Bronchial epithelial cell (primary cell): ENCODE results near the gene PCED1B. TPM values are rescaled to one million over a fixed set of nuclear protein-coding genes. Genes with fewer than 3 reads are reported as not detected.

Experiments used
- DNase-seq: peaks from one replicate; pipeline ENCODE4 v3.0.0-alpha.2; 2010; ENCODE audit warnings: low read depth
- FAIRE-seq: peaks from 2 replicates; lab custom pipeline; 2011; peaks lifted over from hg19 to GRCh38; lab: Jason Lieb, UNC
- H3K27me3 ChIP-seq: 2 replicates; pipeline ENCODE4 v1.5.1; 2011; ENCODE audit warnings: low read length; ENCODE audit not compliant: control insufficient read depth, insufficient read depth
- H3K36me3 ChIP-seq: 2 replicates; pipeline ENCODE4 v1.5.1; 2011; ENCODE audit warnings: low read length; ENCODE audit not compliant: control insufficient read depth, insufficient read depth
- H3K4me3 ChIP-seq: 2 replicates; pipeline ENCODE4 v1.5.1; 2011; ENCODE audit warnings: mild to moderate bottlenecking, low read depth, low read length, control low read depth
- total RNA-seq: library from RNA; depleted of rRNA; stranded (reverse); fragments of >200 nt; gene quantifications from 2 replicates; pipeline ENCODE4 v1.2.1, GENCODE V29; 2014
- TF ChIP-seq, protein P1 (sequence below): IDR thresholded peaks from 2 replicates; pipeline ENCODE4 v1.5.1; 2011; ENCODE audit warnings: mild to moderate bottlenecking, moderate library complexity, low read length, control low read depth, inconsistent platforms; ENCODE audit not compliant: insufficient read depth, severe bottlenecking

PCED1B gene
- total RNA-seq, 1 donor from 2014 or later, result 1.3 TPM

- H3K27me3 ChIP-seq, result no peaks in the 10 kb centered on the region
- TF ChIP-seq, protein P1, sequence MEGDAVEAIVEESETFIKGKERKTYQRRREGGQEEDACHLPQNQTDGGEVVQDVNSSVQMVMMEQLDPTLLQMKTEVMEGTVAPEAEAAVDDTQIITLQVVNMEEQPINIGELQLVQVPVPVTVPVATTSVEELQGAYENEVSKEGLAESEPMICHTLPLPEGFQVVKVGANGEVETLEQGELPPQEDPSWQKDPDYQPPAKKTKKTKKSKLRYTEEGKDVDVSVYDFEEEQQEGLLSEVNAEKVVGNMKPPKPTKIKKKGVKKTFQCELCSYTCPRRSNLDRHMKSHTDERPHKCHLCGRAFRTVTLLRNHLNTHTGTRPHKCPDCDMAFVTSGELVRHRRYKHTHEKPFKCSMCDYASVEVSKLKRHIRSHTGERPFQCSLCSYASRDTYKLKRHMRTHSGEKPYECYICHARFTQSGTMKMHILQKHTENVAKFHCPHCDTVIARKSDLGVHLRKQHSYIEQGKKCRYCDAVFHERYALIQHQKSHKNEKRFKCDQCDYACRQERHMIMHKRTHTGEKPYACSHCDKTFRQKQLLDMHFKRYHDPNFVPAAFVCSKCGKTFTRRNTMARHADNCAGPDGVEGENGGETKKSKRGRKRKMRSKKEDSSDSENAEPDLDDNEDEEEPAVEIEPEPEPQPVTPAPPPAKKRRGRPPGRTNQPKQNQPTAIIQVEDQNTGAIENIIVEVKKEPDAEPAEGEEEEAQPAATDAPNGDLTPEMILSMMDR, result no peak
- H3K4me3 ChIP-seq, result no peak overlapping the region
- no peaks in the 10 kb centered on the region for H3K36me3 ChIP-seq
- FAIRE-seq (no peak), DNase-seq (no peak)
Observed at GRCh38 chr12:47035484-47035883, 43.9 kb upstream of the PCED1B start.

DNA sequence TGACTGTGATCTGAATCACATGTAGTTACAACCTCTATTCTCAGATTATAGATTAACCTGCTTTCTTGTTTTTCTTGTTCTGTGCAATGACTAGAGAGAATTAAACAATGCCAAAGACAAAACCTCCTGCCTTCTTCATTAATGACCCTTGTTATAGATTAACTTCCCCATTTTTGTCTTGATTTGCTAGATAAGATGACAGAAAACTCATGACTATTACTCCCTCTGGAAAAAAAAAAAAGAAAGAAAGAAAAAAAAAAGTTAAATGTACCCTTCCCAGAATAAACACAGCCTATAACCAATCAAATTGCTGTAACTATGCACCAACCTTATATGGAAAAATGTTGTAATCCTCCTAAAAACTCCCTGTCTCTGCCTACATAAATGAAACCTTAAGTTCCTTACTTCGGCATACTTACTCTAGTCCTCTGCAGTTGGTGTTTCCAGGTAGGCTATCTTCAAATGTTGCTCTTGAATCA lies 41.1 kb upstream of the PCED1B start:
- Histone ChIP-seq H3K27me3 (no peaks in the 10 kb centered on the region), H3K36me3 (no peaks in the 10 kb centered on the region), H3K4me3 (no peak overlapping the region)
- FAIRE-seq, result no peak
- DNase-seq, result no peak
- TF ChIP-seq, protein P1, result no peak

DNA sequence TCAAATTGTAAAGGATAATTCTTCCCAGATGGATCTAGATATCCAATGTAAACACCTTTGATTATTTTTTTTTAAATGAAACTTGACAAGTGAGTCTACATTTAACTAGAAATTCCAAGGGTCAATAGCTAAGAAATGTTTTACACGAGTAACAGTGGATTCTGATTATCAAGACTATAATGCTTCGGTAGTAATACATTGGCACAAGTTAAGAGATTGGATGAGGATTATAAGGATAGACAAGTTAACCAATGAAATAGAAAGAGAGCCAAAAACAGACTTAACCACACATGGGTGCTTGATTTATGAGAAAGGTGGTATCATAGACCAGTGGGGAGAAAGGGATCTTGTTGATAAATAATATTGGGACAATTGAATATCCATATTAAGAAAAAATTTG lies 40.3 kb upstream of the PCED1B start:
- Histone ChIP-seq H3K36me3 (no peaks in the 10 kb centered on the region), H3K4me3 (no peak overlapping the region), H3K27me3 (no peaks in the 10 kb centered on the region)
- FAIRE-seq (no peak), DNase-seq (no peak)
- TF ChIP-seq, protein P1, result no peak

GRCh38 chr12:47039756-47040155 lies 39.7 kb upstream of the PCED1B start:
- no peaks in the 10 kb centered on the region for H3K36me3 ChIP-seq
- H3K4me3 ChIP-seq, result no peak overlapping the region
- H3K27me3 ChIP-seq, result no peaks in the 10 kb centered on the region
- TF ChIP-seq, protein P1, result no peak
- DNase-seq (no peak), FAIRE-seq (no peak)

GRCh38 chr12:47041327-47041726 lies 38.1 kb upstream of the PCED1B start:
- FAIRE-seq, result no peak

More at GRCh38 chr12:47041327-47041726, 38.1 kb upstream of the PCED1B start:
- Histone ChIP-seq H3K4me3 (no peak overlapping the region), H3K36me3 (no peaks in the 10 kb centered on the region), H3K27me3 (no peaks in the 10 kb centered on the region)
- TF ChIP-seq, protein P1, result no peak
- no peak for DNase-seq
